HG03095 (cell line): ENCODE data around the gene PYGM.
"Not testable (repeated sequence)": the region's sequence is repeated elsewhere in the genome, so short reads cannot be mapped to it uniquely, and the experiment has no call there.

ENCODE experiments used
- ATAC-seq: cut with Tn5 transposase; IDR thresholded peaks from one replicate; pipeline ENCODE4 v1.9.1; 2021; ENCODE audit warnings: moderate library complexity; ENCODE audit not compliant: unreplicated experiment

Gene PYGM

GRCh38 chr11:64718780-64719124 lies 41.0 kb downstream of the PYGM start:
- ATAC-seq: no peak

- ATAC-seq: no peak
Measured at GRCh38 chr11:64718084-64718779, 41.5 kb downstream of the PYGM start.

DNA sequence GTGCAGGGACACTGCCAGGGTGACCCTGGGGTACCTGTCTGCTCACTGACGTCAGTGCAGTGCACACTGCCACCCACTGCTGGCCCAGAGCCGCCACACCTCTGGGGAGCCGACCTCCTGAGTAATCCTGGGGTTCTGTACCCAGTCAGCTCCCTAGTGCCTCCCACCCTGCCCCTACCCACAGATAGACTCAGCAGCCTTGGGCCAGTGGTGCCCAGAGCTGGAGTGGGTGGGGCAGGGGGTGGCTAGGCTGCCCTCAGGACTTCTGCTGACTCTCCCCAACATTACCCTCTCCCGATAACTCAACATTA lies 42.6 kb downstream of the PYGM start:
- ATAC-seq: no peak

- ATAC-seq: no peak
Measured at GRCh38 chr11:64716473-64717267, 43.1 kb downstream of the PYGM start.

DNA sequence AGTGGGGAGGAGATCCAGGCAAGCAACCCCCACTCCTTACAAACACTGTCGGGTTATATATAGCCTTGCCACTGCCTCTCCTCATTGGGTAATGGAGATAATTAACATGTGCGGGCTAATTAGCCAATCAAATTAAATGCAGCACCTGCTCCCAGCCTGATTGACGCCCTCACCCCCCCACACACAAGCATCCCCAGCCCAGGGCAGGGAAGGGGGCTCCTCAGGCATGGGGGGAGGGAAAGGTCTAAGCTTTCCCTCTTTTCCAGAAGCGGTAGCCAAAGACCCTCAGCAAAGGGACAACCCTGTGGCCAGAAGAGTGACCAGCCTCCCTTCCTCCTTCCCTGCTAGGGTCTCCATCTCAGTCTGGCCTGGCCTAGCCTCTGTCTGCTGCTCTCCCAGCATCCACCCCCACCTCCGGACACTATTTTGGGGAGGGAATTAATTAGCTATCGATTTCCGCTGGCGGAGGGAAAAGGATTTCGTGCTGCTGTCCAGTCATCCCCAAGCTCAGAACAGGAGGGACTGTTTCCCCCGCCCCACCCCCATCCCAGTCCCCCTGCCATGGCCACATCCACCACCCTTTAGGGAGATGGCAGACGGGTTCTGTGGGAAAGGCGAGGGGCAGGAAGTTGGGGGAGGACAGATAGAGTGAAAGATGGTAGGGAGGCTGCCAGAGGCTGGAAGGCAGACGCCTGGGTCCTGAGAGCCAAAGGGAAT lies 43.9 kb downstream of the PYGM start:
- ATAC-seq: no peak

DNA sequence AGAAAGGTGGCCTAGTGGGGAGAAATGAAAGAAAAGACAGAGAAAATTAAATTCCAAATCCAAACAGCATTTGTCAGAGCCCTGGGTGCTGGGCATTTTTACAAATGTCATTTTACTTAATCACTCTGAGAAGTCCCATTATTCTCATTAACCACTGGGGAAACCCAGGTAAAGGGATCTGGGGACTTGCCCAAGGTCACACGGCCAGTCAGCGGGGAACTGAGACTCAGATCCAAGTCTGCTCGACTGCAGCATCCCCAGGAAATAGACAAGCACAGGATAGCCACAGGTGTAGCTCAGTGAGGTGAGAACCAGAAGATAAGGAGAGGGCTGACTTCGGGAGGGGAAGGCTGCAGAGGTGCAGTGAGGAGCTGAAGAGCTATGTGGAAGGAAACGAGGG lies 44.7 kb downstream of the PYGM start:
- ATAC-seq: no peak

GRCh38 chr11:64714666-64715065 lies 45.1 kb downstream of the PYGM start:
- ATAC-seq: no peak

DNA sequence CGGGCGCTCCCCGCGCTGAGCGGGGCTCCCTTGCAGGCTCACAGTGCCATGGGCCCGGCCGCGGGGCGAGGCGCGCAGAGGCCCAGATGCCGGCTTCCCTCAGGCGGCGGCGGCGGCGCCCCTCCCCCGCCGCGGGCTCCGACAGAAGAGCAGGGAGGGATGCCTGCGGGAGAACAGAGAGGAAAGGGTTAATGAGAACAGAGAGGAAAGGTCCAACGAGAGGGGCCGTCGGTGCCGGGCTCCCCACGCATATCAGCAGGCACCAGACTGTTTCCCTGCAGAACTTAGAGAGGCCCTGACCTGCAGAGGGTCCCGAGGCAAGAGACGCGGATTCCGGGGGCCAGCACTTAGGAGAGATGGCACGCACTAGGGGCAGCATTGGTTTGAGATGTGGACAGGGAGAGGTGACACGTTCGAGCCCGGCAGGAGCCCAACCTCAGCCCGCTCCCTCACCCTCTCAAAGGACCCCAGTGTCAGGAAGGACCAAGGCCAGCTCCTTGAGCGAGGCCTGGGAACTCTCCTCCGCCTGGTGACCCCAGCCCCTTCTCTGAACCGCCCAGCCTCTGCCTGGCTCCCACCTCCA lies 45.9 kb downstream of the PYGM start:
- ATAC-seq: no peak

DNA sequence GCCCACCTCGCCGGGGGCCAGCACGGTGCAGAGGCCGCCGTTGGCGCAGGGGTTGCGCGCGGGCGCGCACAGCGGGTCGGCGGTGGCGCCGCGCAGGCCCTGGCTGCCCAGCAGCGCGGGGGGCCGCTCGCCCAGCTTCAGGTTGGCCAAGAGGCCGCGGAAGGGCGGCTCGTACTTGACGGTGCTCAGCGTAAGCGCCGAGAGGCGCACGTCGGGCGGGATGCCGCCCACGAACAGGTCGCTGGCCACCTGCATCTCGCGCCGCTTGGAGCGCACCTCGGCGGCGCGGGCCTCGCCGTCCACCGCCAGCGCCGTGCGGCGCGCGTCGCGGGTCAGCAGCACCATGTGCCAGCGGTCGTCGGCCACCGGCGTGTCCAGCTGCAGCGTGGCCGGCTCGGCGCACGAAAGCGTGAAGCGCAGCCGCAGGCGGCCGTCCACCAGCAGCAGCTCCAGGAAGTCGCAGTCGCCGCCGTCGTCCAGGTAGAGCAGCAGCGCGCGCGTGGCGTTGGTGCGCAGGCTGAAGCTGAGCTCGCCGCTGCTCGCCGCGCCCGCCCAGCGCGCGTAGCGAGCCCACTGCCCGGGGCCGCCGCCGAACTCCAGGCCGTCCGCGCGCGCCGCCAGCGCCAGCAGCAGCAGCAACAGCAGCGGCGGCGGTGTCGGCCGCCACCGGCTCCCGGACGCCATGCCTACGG lies 46.6 kb downstream of the PYGM start:
- no peak for ATAC-seq

DNA sequence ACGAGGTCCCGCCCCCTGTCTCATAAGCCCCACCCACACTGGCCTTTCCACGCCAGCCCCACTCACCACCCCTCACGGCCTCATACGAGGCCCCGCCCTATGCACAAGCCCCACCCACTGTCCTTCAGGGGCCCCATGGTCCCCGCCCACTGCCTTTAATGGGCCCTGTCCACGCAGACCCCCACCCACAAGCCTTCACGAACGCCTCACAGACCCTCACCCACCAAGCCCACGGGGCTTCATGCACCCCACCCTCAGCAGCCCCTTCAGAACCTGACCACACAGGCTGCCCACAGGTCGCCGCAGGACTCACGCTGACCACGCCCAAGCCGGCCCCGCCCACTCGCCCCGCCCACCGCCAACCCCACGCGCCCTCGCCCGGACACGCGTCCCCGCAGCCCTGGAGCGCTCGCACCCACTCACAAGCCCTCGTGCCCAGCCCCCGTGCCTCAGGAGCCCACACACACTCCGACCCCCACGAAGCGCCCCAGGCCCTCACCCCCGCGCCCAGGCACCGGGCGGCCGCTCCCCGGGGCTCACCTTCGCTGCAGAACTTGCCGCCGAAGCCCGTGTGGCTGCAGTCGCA lies 47.3 kb downstream of the PYGM start:
- no peak for ATAC-seq

GRCh38 chr11:64711956-64712362 lies 47.8 kb downstream of the PYGM start:
- no peak for ATAC-seq

GRCh38 chr11:64711138-64711955 lies 48.4 kb downstream of the PYGM start:
- no peak for ATAC-seq

DNA sequence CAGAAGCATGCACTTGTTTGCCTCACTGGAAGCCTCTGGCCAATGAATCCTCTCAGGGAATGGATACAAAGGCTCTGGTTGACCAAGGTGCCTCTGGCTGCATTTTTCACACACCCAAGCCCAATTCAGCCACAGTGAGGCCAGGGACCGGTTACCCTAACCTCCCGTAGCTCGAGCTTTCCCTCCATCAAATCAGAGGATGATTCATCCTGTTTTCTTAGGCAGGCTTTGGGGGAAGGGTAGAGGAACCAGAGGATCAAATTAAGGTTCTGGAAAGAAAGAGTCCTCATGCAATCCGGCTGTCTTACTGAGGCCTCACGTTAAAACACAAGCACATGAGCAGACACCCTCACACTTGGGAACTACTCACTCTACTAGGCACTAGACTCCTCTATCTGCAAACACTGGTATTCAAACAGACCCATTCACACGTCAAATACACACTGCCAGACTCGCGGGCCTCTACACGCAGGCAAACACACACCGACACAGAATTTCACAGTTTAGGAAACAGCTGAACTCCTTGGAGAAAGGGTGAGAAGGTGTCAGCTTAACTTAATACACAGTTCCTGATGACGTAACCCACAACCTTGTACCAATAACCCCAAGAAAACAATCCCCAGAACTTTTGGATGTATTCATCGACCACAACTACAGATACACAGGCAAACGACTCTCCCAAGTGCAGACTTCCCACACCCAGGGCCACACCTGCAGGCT lies 49.2 kb downstream of the PYGM start:
- no peak for ATAC-seq

DNA sequence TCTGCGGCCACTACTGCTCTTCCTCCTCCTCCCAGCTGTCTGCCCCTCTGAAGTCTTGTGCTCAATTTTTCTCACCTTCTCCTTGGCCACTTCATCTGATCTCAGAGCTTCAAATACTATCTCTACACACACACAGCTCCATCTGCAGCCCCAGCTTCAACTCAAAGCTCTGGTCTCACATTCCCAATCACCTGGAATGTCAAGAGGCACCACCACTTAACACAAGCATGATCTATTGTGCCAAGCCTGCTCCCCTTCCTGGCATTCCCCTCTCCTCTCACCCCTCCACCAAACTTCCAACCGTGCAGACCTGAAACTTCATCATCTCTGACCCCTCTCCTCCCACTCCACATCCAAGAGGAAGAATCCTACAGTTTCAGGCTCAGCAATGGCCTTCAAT lies 54.3 kb downstream of the PYGM start:
- no peak for ATAC-seq

DNA sequence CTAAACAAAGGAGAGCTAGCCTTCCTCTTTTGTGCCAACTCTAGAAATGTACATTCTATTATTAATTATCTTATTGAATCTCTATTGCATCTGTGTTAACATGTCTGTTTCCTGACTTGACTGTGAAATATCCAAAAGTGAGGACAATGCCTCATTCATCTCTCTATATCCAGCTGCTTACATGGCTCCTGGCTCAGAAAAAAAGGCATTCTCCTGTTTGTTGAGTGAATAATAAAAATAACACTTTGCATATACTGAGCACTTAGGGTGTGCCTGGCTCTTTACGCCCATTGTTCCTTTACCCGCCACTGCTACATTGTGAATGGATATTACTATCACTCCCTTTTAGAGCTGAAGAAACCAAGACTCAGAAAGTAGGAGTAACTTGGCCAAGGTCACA lies 56.7 kb downstream of the PYGM start:
- ATAC-seq: no peak

GRCh38 chr11:64701956-64702355 lies 57.8 kb downstream of the PYGM start:
- ATAC-seq: not testable (repeated sequence)

GRCh38 chr11:64698427-64698826 lies 61.3 kb downstream of the PYGM start:
- ATAC-seq: no peak

- no peak for ATAC-seq
Measured at GRCh38 chr11:64697663-64698375, 62.0 kb downstream of the PYGM start.
